Occipital lobe (tissue), 3 donors: ENCODE measurements around the gene TPST1. TPM values are rescaled to one million over a fixed set of nuclear protein-coding genes. Genes with fewer than 3 reads are reported as not detected.
"Not testable (repeated sequence)": the region's sequence is repeated elsewhere in the genome, so short reads cannot be mapped to it uniquely, and the experiment has no call there.

Source experiments
- DNase-seq: peaks from one replicate; lab custom pipeline; 2025; lab: John Stamatoyannopoulos, UW
- small RNA-seq: library from RNA; depleted of rRNA; stranded (forward); fragments of <200 nt; gene quantifications from one replicate; pipeline ENCODE3, GENCODE V24; 2014
- total RNA-seq: library from RNA; depleted of rRNA; stranded (reverse); fragments of >200 nt; gene quantifications from one replicate; pipeline ENCODE4 v1.2.3, GENCODE V29; 2014

Gene TPST1
- total RNA-seq, 1 donor from 2014 or later = 72.1 TPM

- no peak for DNase-seq
Observed at GRCh38 chr7:66377714-66378113, 172.6 kb downstream of the TPST1 start.

- DNase-seq = no peak
Observed at GRCh38 chr7:66379542-66380160, 174.5 kb downstream of the TPST1 start.

GRCh38 chr7:66380272-66380888 lies 175.2 kb downstream of the TPST1 start:
- no peak for DNase-seq

GRCh38 chr7:66382182-66382923 lies 177.2 kb downstream of the TPST1 start:
- not testable (repeated sequence) for DNase-seq

- DNase-seq = not testable (repeated sequence)
Observed at GRCh38 chr7:66385191-66385905, 180.2 kb downstream of the TPST1 start.

- not testable (repeated sequence) for DNase-seq
Observed at GRCh38 chr7:66395128-66395571, 190.0 kb downstream of the TPST1 start.

GRCh38 chr7:66396052-66396451 lies 190.9 kb downstream of the TPST1 start:
- DNase-seq = not testable (repeated sequence)

GRCh38 chr7:66398841-66399240 lies 193.7 kb downstream of the TPST1 start:
- DNase-seq = not testable (repeated sequence)

- no peak for DNase-seq
Observed at GRCh38 chr7:66399566-66399965, 194.4 kb downstream of the TPST1 start.

- DNase-seq = no peak
Observed at GRCh38 chr7:66400400-66400799, 195.3 kb downstream of the TPST1 start.

GRCh38 chr7:66401126-66401525 lies 196.0 kb downstream of the TPST1 start:
- DNase-seq = not testable (repeated sequence)

- not testable (repeated sequence) for DNase-seq
Observed at GRCh38 chr7:66401932-66402331, 196.8 kb downstream of the TPST1 start.

GRCh38 chr7:66403564-66403963 lies 198.4 kb downstream of the TPST1 start:
- DNase-seq = no peak

- no peak for DNase-seq
Observed at GRCh38 chr7:66409493-66409892, 204.4 kb downstream of the TPST1 start.

Small RNA genes lying within 50 kb of the gene (small RNA-seq; reads per million reads assigned to genes)
- not detected for gene RNU6-313P

Other genes with a start within 250 kb of the TPST1 start
- gene GUSB, start 223.1 kb upstream of the TPST1 start, total RNA-seq = 21.2 TPM
- gene ASL, start 129.5 kb upstream of the TPST1 start, total RNA-seq = 4.5 TPM
- 52.4 TPM for gene CRCP, start 90.5 kb upstream of the TPST1 start, total RNA-seq